WTC11 (cell line): ENCODE data around the gene SLC25A25.

Experiments used
- CTCF ChIP-seq: fragments of 200-600 bp; IDR thresholded peaks from 2 replicates; pipeline ENCODE4 v1.8.0; 2022; ENCODE audit warnings: antibody characterized with exemption
- E2F1 ChIP-seq: sonication (generic); formaldehyde crosslinking; IDR thresholded peaks from 2 replicates; pipeline ENCODE4 v1.8.0; 2022; ENCODE audit warnings: mild to moderate bottlenecking, missing genetic modification reagents
- E2F4 ChIP-seq: sonication (generic); formaldehyde crosslinking; IDR thresholded peaks from 2 replicates; pipeline ENCODE4 v1.8.1; 2022; ENCODE audit warnings: low read depth, mild to moderate bottlenecking, moderate library complexity, missing genetic modification reagents, borderline replicate concordance
- FOXJ3 ChIP-seq: sonication (generic); formaldehyde crosslinking; IDR thresholded peaks from 2 replicates; pipeline ENCODE4 v1.9.0; 2021; ENCODE audit warnings: missing genetic modification reagents, mild to moderate bottlenecking, borderline replicate concordance
- MAX ChIP-seq: sonication (generic); formaldehyde crosslinking; IDR thresholded peaks from 2 replicates; pipeline ENCODE4 v1.8.0; 2022; ENCODE audit warnings: mild to moderate bottlenecking, missing genetic modification reagents
- MLX ChIP-seq: sonication (generic); formaldehyde crosslinking; IDR thresholded peaks from 2 replicates; pipeline ENCODE4 v1.8.1; 2023; ENCODE audit warnings: mild to moderate bottlenecking, missing genetic modification reagents, moderate library complexity
- NFYB ChIP-seq: sonication (generic); formaldehyde crosslinking; conservative IDR thresholded peaks from 2 replicates; pipeline ENCODE4 v1.8.0; 2022; ENCODE audit warnings: low read depth, missing genetic modification reagents
- OVOL2 ChIP-seq: fragments of 250-450 bp; sonication (Bioruptor Pico); IDR thresholded peaks from 2 replicates; pipeline ENCODE4 v1.9.0; 2021; ENCODE audit warnings: mild to moderate bottlenecking, borderline replicate concordance
- RELA ChIP-seq: sonication (generic); formaldehyde crosslinking; IDR thresholded peaks from 2 replicates; pipeline ENCODE4 v1.8.1; 2022; ENCODE audit warnings: missing genetic modification reagents, mild to moderate bottlenecking, borderline replicate concordance
- SMAD3 ChIP-seq: sonication (generic); formaldehyde crosslinking; IDR thresholded peaks from 2 replicates; pipeline ENCODE4 v1.8.0; 2022; ENCODE audit warnings: missing genetic modification reagents, mild to moderate bottlenecking, borderline replicate concordance
- TCF7 ChIP-seq: sonication (generic); formaldehyde crosslinking; IDR thresholded peaks from 2 replicates; pipeline ENCODE4 v1.8.0; 2022; ENCODE audit warnings: mild to moderate bottlenecking, low read depth, missing genetic modification reagents, moderate library complexity
- USF1 ChIP-seq: sonication (generic); formaldehyde crosslinking; IDR thresholded peaks from 2 replicates; pipeline ENCODE4 v1.8.0; 2022; ENCODE audit warnings: mild to moderate bottlenecking, missing genetic modification reagents
- ZBTB21 ChIP-seq: sonication (generic); formaldehyde crosslinking; IDR thresholded peaks from 2 replicates; pipeline ENCODE4 v1.8.1; 2023; ENCODE audit warnings: mild to moderate bottlenecking, missing genetic modification reagents, borderline replicate concordance

GRCh38 chr9:128127990-128128835, 60.2 kb downstream of the SLC25A25 start:
- TF ChIP-seq CTCF: no peak
- TF ChIP-seq ZBTB21 (CRISPR knock-in tag): no peak
- TF ChIP-seq USF1 (CRISPR knock-in tag): peak; percentile 80
- no peak for TF ChIP-seq RELA (CRISPR knock-in tag)
- no peak for TF ChIP-seq TCF7
- peak; percentile 72 for TF ChIP-seq MAX (CRISPR knock-in tag)
- TF ChIP-seq MLX (CRISPR knock-in tag): no peak
- TF ChIP-seq FOXJ3 (CRISPR knock-in tag): no peak
- TF ChIP-seq OVOL2: no peak
- TF ChIP-seq E2F1: no peak
- TF ChIP-seq NFYB (CRISPR knock-in tag): no peak
- TF ChIP-seq SMAD3 (CRISPR knock-in tag): no peak
- no peak for TF ChIP-seq E2F4 (CRISPR knock-in tag)
